HEK293 (cell line): ENCODE results near the gene KRT14.

Source experiments
- CTCF ChIA-PET: fragments of 350-600 bp; formaldehyde crosslinking; extraction: SDS; loops from one replicate; lab custom pipeline; 2021; ENCODE audit warnings: antibody characterized with exemption; lab: Yijun Ruan, JAX
- POLR2A ChIA-PET: fragments of 300-600 bp; formaldehyde crosslinking; extraction: SDS; loops from one replicate; lab custom pipeline; 2020; ENCODE audit warnings: antibody characterized with exemption, inconsistent platforms; lab: Yijun Ruan, JAX
- H3K27ac ChIP-seq: fragments of 200-500 bp; sonication (Bioruptor generic); 2 replicates; pipeline ENCODE4 v1.5.1; 2014; ENCODE audit warnings: low read depth, low read length, control low read depth, inconsistent platforms; ENCODE audit errors: extremely low read depth
- H3K36me3 ChIP-seq, 2 experiments: fragments of 200-500 bp in 1 of 2; sonication (Bioruptor generic) in 1 of 2; 1 replicate in 1 of 2; 2 replicates in 1 of 2; pipeline ENCODE4 v1.5.1; 2014 to 2017; ENCODE audit warnings: inconsistent platforms in 2 of 2, low read length in 2 of 2; ENCODE audit not compliant: control insufficient read depth in 2 of 2, insufficient read depth in 1 of 2
- H3K4me1 ChIP-seq: fragments of 200-500 bp; sonication (Bioruptor generic); 2 replicates; pipeline ENCODE4 v1.5.1; 2014; ENCODE audit warnings: mild to moderate bottlenecking, low read length, inconsistent platforms; ENCODE audit not compliant: control insufficient read depth, insufficient read depth
- H3K4me3 ChIP-seq: 2 replicates; pipeline ENCODE4 v1.5.1; 2011; ENCODE audit warnings: low read depth, mild to moderate bottlenecking, control low read depth, low read length, moderate library complexity
- H3K9me3 ChIP-seq: fragments of 200-500 bp; sonication (Bioruptor generic); 2 replicates; pipeline ENCODE4 v1.5.1; 2014; ENCODE audit warnings: low read depth, low read length, inconsistent platforms; ENCODE audit not compliant: control insufficient read depth, insufficient read depth
- FEZF1 ChIP-seq: fragments of 450-650 bp; formaldehyde crosslinking; IDR thresholded peaks from 2 replicates; pipeline ENCODE4 v1.5.1; 2016; ENCODE audit warnings: missing biosample characterization, missing genetic modification characterization
- RBAK ChIP-seq: fragments of 450-650 bp; formaldehyde crosslinking; IDR thresholded peaks from 2 replicates; pipeline ENCODE4 v1.5.1; 2016; ENCODE audit warnings: missing biosample characterization, missing genetic modification characterization
- SCRT1 ChIP-seq: fragments of 450-650 bp; formaldehyde crosslinking; IDR thresholded peaks from 2 replicates; pipeline ENCODE4 v1.5.1; 2016; ENCODE audit warnings: missing biosample characterization, missing genetic modification characterization, borderline replicate concordance
- ZFP41 ChIP-seq: fragments of 450-650 bp; formaldehyde crosslinking; IDR thresholded peaks from 2 replicates; pipeline ENCODE4 v1.5.1; 2016; ENCODE audit warnings: missing biosample characterization, missing genetic modification characterization, borderline replicate concordance
- ZFP69B ChIP-seq: fragments of 450-650 bp; formaldehyde crosslinking; IDR thresholded peaks from 2 replicates; pipeline ENCODE4 v1.5.1; 2016; ENCODE audit warnings: missing biosample characterization, missing genetic modification characterization
- ZIC2 ChIP-seq: fragments of 450-650 bp; formaldehyde crosslinking; IDR thresholded peaks from 2 replicates; pipeline ENCODE4 v1.5.1; 2016; ENCODE audit warnings: missing biosample characterization, missing genetic modification characterization
- ZNF169 ChIP-seq: fragments of 450-650 bp; formaldehyde crosslinking; IDR thresholded peaks from 2 replicates; pipeline ENCODE4 v1.5.1; 2016; ENCODE audit warnings: missing biosample characterization, missing genetic modification characterization
- ZNF184 ChIP-seq: fragments of 450-650 bp; IDR thresholded peaks from 2 replicates; pipeline ENCODE4 v1.5.1; 2018; ENCODE audit warnings: missing biosample characterization, mild to moderate bottlenecking, missing genetic modification characterization
- ZNF19 ChIP-seq: fragments of 450-650 bp; formaldehyde crosslinking; IDR thresholded peaks from 2 replicates; pipeline ENCODE4; 2016; ENCODE audit warnings: missing biosample characterization, missing genetic modification characterization, low read depth
- ZNF221 ChIP-seq: fragments of 450-650 bp; formaldehyde crosslinking; IDR thresholded peaks from 2 replicates; pipeline ENCODE4 v1.5.1; 2017; ENCODE audit warnings: missing biosample characterization, missing genetic modification characterization, borderline replicate concordance
- ZNF302 ChIP-seq: fragments of 450-650 bp; formaldehyde crosslinking; IDR thresholded peaks from 2 replicates; pipeline ENCODE4 v1.5.1; 2016; ENCODE audit warnings: missing biosample characterization, missing genetic modification characterization, low read depth
- ZNF366 ChIP-seq: fragments of 450-650 bp; formaldehyde crosslinking; conservative IDR thresholded peaks from 2 replicates; pipeline ENCODE4 v1.5.1; 2016; ENCODE audit warnings: missing biosample characterization, missing genetic modification characterization
- ZNF391 ChIP-seq: fragments of 450-650 bp; formaldehyde crosslinking; IDR thresholded peaks from 2 replicates; pipeline ENCODE4 v1.5.1; 2016; ENCODE audit warnings: low read depth, missing biosample characterization, missing genetic modification characterization, borderline replicate concordance
- ZNF404 ChIP-seq: fragments of 450-650 bp; formaldehyde crosslinking; IDR thresholded peaks from 2 replicates; pipeline ENCODE4 v1.5.1; 2017; ENCODE audit warnings: missing biosample characterization, missing genetic modification characterization
- ZNF501 ChIP-seq: fragments of 450-650 bp; formaldehyde crosslinking; IDR thresholded peaks from 2 replicates; pipeline ENCODE4 v1.5.1; 2016; ENCODE audit warnings: missing biosample characterization, missing genetic modification characterization
- ZNF624 ChIP-seq: fragments of 450-650 bp; formaldehyde crosslinking; IDR thresholded peaks from 2 replicates; pipeline ENCODE4 v1.5.1; 2017; ENCODE audit warnings: missing biosample characterization, missing genetic modification characterization
- ZNF664 ChIP-seq: fragments of 450-650 bp; formaldehyde crosslinking; IDR thresholded peaks from 2 replicates; pipeline ENCODE4 v1.5.1; 2016; ENCODE audit warnings: missing biosample characterization, missing genetic modification characterization
- ZNF837 ChIP-seq: fragments of 450-650 bp; formaldehyde crosslinking; IDR thresholded peaks from 2 replicates; pipeline ENCODE4 v1.5.1; 2016; ENCODE audit warnings: missing biosample characterization, missing genetic modification characterization
- TF ChIP-seq, protein P1 (sequence below): fragments of 450-650 bp; formaldehyde crosslinking; IDR thresholded peaks from 2 replicates; pipeline ENCODE4 v1.5.1; 2016; ENCODE audit warnings: missing biosample characterization, missing genetic modification characterization
- TF ChIP-seq, protein P2 (sequence below): fragments of 450-650 bp; formaldehyde crosslinking; IDR thresholded peaks from 2 replicates; pipeline ENCODE4 v1.5.1; 2016; ENCODE audit warnings: missing biosample characterization, missing genetic modification characterization
- TF ChIP-seq, protein P3 (sequence below): fragments of 450-650 bp; formaldehyde crosslinking; IDR thresholded peaks from 2 replicates; pipeline ENCODE4 v1.5.1; 2016; ENCODE audit warnings: missing biosample characterization, missing genetic modification characterization
- TF ChIP-seq, protein P4 (sequence below): fragments of 450-650 bp; formaldehyde crosslinking; IDR thresholded peaks from 2 replicates; pipeline ENCODE4 v1.5.0; 2017; ENCODE audit warnings: missing biosample characterization, missing genetic modification characterization, borderline replicate concordance

The KRT14 gene

GRCh38 chr17:41631898-41632285, 45.2 kb upstream of the KRT14 start (continued):
- TF ChIP-seq, protein P1, sequence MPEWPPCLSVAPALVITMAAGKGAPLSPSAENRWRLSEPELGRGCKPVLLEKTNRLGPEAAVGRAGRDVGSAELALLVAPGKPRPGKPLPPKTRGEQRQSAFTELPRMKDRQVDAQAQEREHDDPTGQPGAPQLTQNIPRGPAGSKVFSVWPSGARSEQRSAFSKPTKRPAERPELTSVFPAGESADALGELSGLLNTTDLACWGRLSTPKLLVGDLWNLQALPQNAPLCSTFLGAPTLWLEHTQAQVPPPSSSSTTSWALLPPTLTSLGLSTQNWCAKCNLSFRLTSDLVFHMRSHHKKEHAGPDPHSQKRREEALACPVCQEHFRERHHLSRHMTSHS (tag by site-specific recombination): no peak
- TF ChIP-seq, protein P2, sequence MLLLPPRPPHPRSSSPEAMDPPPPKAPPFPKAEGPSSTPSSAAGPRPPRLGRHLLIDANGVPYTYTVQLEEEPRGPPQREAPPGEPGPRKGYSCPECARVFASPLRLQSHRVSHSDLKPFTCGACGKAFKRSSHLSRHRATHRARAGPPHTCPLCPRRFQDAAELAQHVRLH (tag by site-specific recombination): no peak

DNA sequence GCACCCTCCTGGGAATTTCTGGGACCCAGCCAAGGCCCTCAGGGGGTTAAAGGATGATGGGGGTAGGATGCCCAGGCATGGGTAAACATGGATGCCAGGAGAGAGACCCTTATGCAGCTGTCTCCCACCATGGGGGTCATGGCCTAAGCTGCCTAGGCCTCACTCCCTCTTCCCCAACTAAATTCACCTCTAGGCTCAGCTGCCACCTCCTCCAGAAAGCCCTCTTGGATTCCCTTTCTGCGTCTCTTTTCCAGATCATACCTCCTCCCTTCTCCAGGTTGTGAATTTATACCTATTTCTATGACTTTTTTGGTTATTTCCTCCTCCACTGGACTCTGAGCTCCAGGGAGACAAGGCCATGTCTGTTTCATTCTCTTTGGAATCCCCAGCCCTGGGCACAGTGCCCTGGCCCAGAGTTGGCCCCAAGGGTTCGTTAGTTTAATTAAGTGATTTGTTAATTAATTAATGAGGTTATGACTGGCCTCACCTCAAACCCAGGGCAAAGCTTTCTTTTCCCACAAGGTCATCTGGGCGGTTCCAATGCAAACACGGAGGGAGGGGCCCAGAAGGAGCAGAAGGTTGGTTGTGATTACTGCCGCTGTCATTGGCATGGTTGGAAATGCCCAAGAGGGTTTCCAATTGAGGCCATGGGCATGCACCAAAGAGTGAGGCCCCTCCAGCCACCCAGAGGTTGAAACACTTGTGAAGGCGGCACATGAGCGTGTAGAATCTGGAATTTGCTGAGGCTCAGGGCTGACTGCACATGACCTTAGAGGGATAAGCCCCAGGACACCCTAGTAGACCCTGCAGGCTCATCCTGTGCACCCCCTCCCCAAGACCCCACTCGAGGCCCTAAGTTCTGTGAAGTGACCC, 44.6 kb upstream of the KRT14 start:
- Histone ChIP-seq H3K27ac (no peak overlapping the region), H3K4me1 (no peaks in the 10 kb centered on the region), H3K9me3 (no peaks in the 10 kb centered on the region), H3K36me3 (no peaks in the 10 kb centered on the region), H3K4me3 (no peak overlapping the region)
- CTCF ChIA-PET: interaction anchor here (0.6 to 1.6 kb wide), 4 partner anchors 17 to 771 kb away, joined by 3 to 4 read pairs (median 4); no protein-coding TSS in a partner anchor
- POLR2A ChIA-PET: no interaction called here
- TF ChIP-seq FEZF1 (tag by site-specific recombination): no peak
- TF ChIP-seq ZNF404 (tag by site-specific recombination): no peak
- no peak for TF ChIP-seq ZNF624 (tag by site-specific recombination)
- TF ChIP-seq, protein P3, sequence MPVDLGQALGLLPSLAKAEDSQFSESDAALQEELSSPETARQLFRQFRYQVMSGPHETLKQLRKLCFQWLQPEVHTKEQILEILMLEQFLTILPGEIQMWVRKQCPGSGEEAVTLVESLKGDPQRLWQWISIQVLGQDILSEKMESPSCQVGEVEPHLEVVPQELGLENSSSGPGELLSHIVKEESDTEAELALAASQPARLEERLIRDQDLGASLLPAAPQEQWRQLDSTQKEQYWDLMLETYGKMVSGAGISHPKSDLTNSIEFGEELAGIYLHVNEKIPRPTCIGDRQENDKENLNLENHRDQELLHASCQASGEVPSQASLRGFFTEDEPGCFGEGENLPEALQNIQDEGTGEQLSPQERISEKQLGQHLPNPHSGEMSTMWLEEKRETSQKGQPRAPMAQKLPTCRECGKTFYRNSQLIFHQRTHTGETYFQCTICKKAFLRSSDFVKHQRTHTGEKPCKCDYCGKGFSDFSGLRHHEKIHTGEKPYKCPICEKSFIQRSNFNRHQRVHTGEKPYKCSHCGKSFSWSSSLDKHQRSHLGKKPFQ (tag by site-specific recombination): no peak

- ChIA-PET POLR2A (no interaction called here), CTCF (interaction anchor here (0.6 to 3.7 kb wide), 6 partner anchors 18 to 81 kb away, joined by 3 to 17 read pairs (median 4); no protein-coding TSS in a partner anchor)
- Histone ChIP-seq H3K9me3 (no peaks in the 10 kb centered on the region), H3K4me1 (no peaks in the 10 kb centered on the region), H3K36me3 (no peaks in the 10 kb centered on the region), H3K27ac (no peak overlapping the region), H3K4me3 (no peak overlapping the region)
- no peak for TF ChIP-seq ZNF664 (tag by site-specific recombination)
- no peak for TF ChIP-seq ZNF391 (tag by site-specific recombination)
- TF ChIP-seq, protein P4, sequence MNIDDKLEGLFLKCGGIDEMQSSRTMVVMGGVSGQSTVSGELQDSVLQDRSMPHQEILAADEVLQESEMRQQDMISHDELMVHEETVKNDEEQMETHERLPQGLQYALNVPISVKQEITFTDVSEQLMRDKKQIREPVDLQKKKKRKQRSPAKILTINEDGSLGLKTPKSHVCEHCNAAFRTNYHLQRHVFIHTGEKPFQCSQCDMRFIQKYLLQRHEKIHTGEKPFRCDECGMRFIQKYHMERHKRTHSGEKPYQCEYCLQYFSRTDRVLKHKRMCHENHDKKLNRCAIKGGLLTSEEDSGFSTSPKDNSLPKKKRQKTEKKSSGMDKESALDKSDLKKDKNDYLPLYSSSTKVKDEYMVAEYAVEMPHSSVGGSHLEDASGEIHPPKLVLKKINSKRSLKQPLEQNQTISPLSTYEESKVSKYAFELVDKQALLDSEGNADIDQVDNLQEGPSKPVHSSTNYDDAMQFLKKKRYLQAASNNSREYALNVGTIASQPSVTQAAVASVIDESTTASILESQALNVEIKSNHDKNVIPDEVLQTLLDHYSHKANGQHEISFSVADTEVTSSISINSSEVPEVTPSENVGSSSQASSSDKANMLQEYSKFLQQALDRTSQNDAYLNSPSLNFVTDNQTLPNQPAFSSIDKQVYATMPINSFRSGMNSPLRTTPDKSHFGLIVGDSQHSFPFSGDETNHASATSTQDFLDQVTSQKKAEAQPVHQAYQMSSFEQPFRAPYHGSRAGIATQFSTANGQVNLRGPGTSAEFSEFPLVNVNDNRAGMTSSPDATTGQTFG (tag by site-specific recombination): no peak
- TF ChIP-seq ZNF302 (tag by site-specific recombination): no peak
- no peak for TF ChIP-seq ZNF837 (tag by site-specific recombination)
- TF ChIP-seq ZFP41 (tag by site-specific recombination): no peak
- no peak for TF ChIP-seq ZNF19 (tag by site-specific recombination)
- TF ChIP-seq SCRT1: no peak
- no peak for TF ChIP-seq ZFP69B (tag by site-specific recombination)
- no peak for TF ChIP-seq ZNF184 (tag by site-specific recombination)
- TF ChIP-seq ZIC2 (tag by site-specific recombination): no peak
- TF ChIP-seq ZNF221 (tag by site-specific recombination): no peak
- no peak for TF ChIP-seq ZNF501
- no peak for TF ChIP-seq RBAK (tag by site-specific recombination)
- TF ChIP-seq ZNF169 (tag by site-specific recombination): no peak
- no peak for TF ChIP-seq ZNF366 (tag by site-specific recombination)
Observed at GRCh38 chr17:41629826-41630670, 43.4 kb upstream of the KRT14 start.
